SH-SY5Y (cell line): ENCODE results near the gene RGP1.

ENCODE experiments used
- GATA2 ChIP-seq: IDR thresholded peaks from 2 replicates; pipeline ENCODE4 v1.6.1; 2011; ENCODE audit warnings: mild to moderate bottlenecking, low read depth, low read length
- GATA3 ChIP-seq: IDR thresholded peaks from 2 replicates; pipeline ENCODE4 v1.6.1; 2011; ENCODE audit warnings: low read depth, mild to moderate bottlenecking, low read length, moderate library complexity

DNA sequence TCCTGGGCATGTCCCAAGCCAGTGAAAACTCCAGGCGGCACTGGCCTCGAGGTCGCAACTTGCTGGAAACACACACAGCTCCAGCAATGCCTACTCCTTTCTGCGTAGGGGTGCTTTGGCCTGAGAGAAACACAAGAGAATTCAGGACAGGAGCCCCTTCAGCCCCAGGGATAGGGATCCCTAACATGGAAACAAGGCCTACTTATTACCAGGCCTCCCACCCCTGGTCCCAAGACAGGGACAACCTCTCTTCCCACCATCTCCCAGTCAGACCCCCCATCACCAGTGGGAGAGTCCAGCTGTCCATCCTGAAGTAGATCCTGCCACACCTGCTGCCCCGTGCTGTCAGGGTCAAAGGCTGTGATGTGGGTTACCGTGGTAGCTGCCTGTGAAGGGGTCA, 8.8 kb upstream of the RGP1 start:
- no peak for TF ChIP-seq GATA2
- no peak for TF ChIP-seq GATA3
